ENCODE measurements around the gene ANKRD13C. TPM values are rescaled to one million over a fixed set of nuclear protein-coding genes. Genes with fewer than 3 reads are reported as not detected.

ANKRD13C gene
- total and polyA plus RNA-seq, 4 donors, result 31.6 to 71.1 (median 39.4) TPM

DNA sequence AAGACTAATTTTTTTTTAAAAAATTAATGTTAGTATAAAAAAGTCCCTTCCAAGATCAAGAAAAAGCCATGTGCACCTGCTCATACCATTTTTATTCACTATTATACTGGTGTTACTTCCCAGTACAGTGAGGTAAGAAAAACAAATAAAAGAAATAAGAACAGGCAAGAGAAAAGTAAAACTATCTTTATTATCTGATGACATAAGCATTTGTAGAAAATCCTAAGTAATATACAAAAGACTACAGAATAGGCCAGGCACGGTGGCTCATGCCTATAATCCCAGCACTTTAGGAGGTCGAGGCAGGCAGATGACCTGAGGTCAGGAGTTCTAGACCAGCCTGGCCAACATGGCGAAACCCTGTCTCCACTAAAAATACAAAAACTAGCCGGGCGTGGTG, 68.1 kb downstream of the ANKRD13C start:
- no peak overlapping the region for H3K4me3 ChIP-seq (ENCODE audit: low read depth, low read length)
- no peak overlapping the region for H3K27ac ChIP-seq (ENCODE audit: low read depth, low read length)
- DNase-seq (ENCODE audit: low read depth in 4 of 6, low spot score in 6 of 6), result no peak
- no peaks in the 10 kb centered on the region for H3K9me3 ChIP-seq (ENCODE audit: control insufficient read depth, insufficient read depth, low read length)
- H3K4me1 ChIP-seq (ENCODE audit: control insufficient read depth, insufficient read depth, low read length), result no peaks in the 10 kb centered on the region
- H3K36me3 ChIP-seq (ENCODE audit: control insufficient read depth, insufficient read depth, low read length), result peaks cover 9% of the 10 kb centered on the region
- H3K27me3 ChIP-seq (ENCODE audit: control insufficient read depth, insufficient read depth, low read length), result no peaks in the 10 kb centered on the region
- 100% methylated on average over 2 of the region's 5 CpGs for WGBS (ENCODE audit: insufficient coverage)

DNA sequence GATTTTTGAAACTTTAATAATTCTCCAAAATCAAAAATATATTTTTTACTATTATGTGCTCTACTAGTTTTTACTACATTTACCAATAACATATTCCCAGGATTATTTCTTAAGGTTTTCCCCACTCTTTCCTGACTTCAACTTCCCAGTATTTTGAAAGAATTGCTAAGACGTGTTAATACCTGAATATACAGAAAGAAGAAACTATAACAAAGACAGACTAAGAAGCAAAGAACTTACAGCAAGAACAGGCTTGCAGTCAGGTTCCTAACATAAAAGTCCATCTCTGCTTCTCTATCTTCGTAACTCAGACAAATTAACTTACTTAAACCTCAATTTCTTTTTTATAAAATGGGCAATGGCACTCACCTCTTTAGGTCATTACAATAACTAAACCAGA, 70.2 kb downstream of the ANKRD13C start:
- H3K4me1 ChIP-seq (ENCODE audit: control insufficient read depth, insufficient read depth, low read length), result no peaks in the 10 kb centered on the region

DNA sequence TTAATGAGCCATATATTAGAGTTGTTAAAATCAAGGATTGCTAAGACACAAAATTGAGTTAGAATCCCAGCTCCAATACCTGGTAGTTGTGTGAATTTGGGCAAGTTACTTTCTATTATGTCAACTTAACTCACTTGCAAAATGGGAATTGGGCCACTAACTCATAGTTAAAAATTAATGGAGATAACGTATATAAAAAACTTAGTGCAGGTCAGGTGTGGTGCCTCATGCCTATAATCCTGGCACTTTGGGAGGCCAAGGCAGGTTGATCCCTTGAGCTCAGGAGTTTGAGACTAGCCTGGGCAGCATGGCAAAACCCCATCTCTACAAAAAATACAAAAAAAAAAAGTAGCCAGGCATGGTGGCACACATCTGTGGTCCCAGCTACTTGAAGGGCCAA, 75.8 kb downstream of the ANKRD13C start:
- H3K4me3 ChIP-seq (ENCODE audit: low read depth, low read length), result no peak overlapping the region

More for the DNA sequence above, 70.2 kb downstream of the ANKRD13C start:
- no peaks in the 10 kb centered on the region for H3K9me3 ChIP-seq (ENCODE audit: control insufficient read depth, insufficient read depth, low read length)
- H3K27ac ChIP-seq (ENCODE audit: low read depth, low read length), result no peak overlapping the region
- no peak for DNase-seq (ENCODE audit: low read depth in 4 of 6, low spot score in 6 of 6)
- H3K27me3 ChIP-seq (ENCODE audit: control insufficient read depth, insufficient read depth, low read length), result no peaks in the 10 kb centered on the region
- whole genome bisulfite sequencing (ENCODE audit: insufficient coverage), result no CpG with 5 or more reads among the region's 2 CpGs
- H3K36me3 ChIP-seq (ENCODE audit: control insufficient read depth, insufficient read depth, low read length), result no peaks in the 10 kb centered on the region
- no peak overlapping the region for H3K4me3 ChIP-seq (ENCODE audit: low read depth, low read length)

DNA sequence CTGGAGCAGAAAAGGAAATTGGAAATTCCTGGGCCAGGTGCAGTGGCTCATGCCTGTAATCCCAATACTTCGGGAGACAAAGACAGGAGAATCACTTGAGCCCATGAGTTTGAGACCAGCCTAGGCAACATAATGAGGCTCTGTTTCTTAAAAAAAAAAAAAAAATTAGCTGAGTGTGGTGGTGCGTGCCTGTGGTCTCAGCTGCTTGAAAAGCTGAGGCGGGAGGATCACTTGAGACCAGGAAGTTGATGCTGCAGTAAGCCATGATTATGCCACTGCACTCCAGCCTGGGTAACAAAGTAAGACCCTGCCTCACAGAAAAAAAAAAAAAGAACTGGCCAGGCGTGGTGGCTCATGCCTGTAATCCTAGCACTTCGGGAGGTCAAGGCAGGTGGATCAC, 76.6 kb downstream of the ANKRD13C start:
- Histone ChIP-seq H3K4me3 (ENCODE audit: low read depth, low read length) (no peak overlapping the region), H3K4me1 (ENCODE audit: control insufficient read depth, insufficient read depth, low read length) (no peaks in the 10 kb centered on the region), H3K27me3 (ENCODE audit: control insufficient read depth, insufficient read depth, low read length) (no peaks in the 10 kb centered on the region), H3K36me3 (ENCODE audit: control insufficient read depth, insufficient read depth, low read length) (peaks cover 9% of the 10 kb centered on the region), H3K27ac (ENCODE audit: low read depth, low read length) (no peak overlapping the region), H3K9me3 (ENCODE audit: control insufficient read depth, insufficient read depth, low read length) (no peaks in the 10 kb centered on the region)
- 94% methylated on average over 3 of the region's 5 CpGs for WGBS (ENCODE audit: insufficient coverage)
- DNase-seq (ENCODE audit: low read depth in 4 of 6, low spot score in 6 of 6), result no peak

More for the DNA sequence above, 75.8 kb downstream of the ANKRD13C start:
- H3K9me3 ChIP-seq (ENCODE audit: control insufficient read depth, insufficient read depth, low read length), result no peaks in the 10 kb centered on the region
- H3K27me3 ChIP-seq (ENCODE audit: control insufficient read depth, insufficient read depth, low read length), result no peaks in the 10 kb centered on the region
- no peak for DNase-seq (ENCODE audit: low read depth in 4 of 6, low spot score in 6 of 6)
- H3K36me3 ChIP-seq (ENCODE audit: control insufficient read depth, insufficient read depth, low read length), result peaks cover 9% of the 10 kb centered on the region
- no peaks in the 10 kb centered on the region for H3K4me1 ChIP-seq (ENCODE audit: control insufficient read depth, insufficient read depth, low read length)
- no CpG with 5 or more reads among the region's 1 CpG for WGBS (ENCODE audit: insufficient coverage)
- H3K27ac ChIP-seq (ENCODE audit: low read depth, low read length), result no peak overlapping the region

GRCh38 chr1:70265946-70266345, 88.6 kb downstream of the ANKRD13C start:
- Histone ChIP-seq H3K27ac (ENCODE audit: low read depth, low read length) (no peak overlapping the region), H3K9me3 (ENCODE audit: control insufficient read depth, insufficient read depth, low read length) (no peaks in the 10 kb centered on the region), H3K36me3 (ENCODE audit: control insufficient read depth, insufficient read depth, low read length) (peaks cover 8% of the 10 kb centered on the region), H3K4me1 (ENCODE audit: control insufficient read depth, insufficient read depth, low read length) (no peaks in the 10 kb centered on the region), H3K4me3 (ENCODE audit: low read depth, low read length) (no peak overlapping the region), H3K27me3 (ENCODE audit: control insufficient read depth, insufficient read depth, low read length) (no peaks in the 10 kb centered on the region)
- no peak for DNase-seq (ENCODE audit: low read depth in 4 of 6, low spot score in 6 of 6)
- WGBS (ENCODE audit: insufficient coverage), result no CpG with 5 or more reads among the region's 1 CpG

- WGBS (ENCODE audit: insufficient coverage), result 92% methylated on average over 7 of the region's 7 CpGs
- H3K27me3 ChIP-seq (ENCODE audit: control insufficient read depth, insufficient read depth, low read length), result no peaks in the 10 kb centered on the region
- no peaks in the 10 kb centered on the region for H3K9me3 ChIP-seq (ENCODE audit: control insufficient read depth, insufficient read depth, low read length)
- H3K36me3 ChIP-seq (ENCODE audit: control insufficient read depth, insufficient read depth, low read length), result peaks cover 8% of the 10 kb centered on the region
- H3K4me3 ChIP-seq (ENCODE audit: low read depth, low read length), result no peak overlapping the region
- H3K4me1 ChIP-seq (ENCODE audit: control insufficient read depth, insufficient read depth, low read length), result no peaks in the 10 kb centered on the region
- no peak overlapping the region for H3K27ac ChIP-seq (ENCODE audit: low read depth, low read length)
- no peak for DNase-seq (ENCODE audit: low read depth in 4 of 6, low spot score in 6 of 6)
Measured at GRCh38 chr1:70264839-70265238, 89.7 kb downstream of the ANKRD13C start.

- H3K4me3 ChIP-seq (ENCODE audit: low read depth, low read length), result no peak overlapping the region
- no peaks in the 10 kb centered on the region for H3K9me3 ChIP-seq (ENCODE audit: control insufficient read depth, insufficient read depth, low read length)
- no peaks in the 10 kb centered on the region for H3K27me3 ChIP-seq (ENCODE audit: control insufficient read depth, insufficient read depth, low read length)
- H3K27ac ChIP-seq (ENCODE audit: low read depth, low read length), result no peak overlapping the region
- H3K4me1 ChIP-seq (ENCODE audit: control insufficient read depth, insufficient read depth, low read length), result no peaks in the 10 kb centered on the region
- H3K36me3 ChIP-seq (ENCODE audit: control insufficient read depth, insufficient read depth, low read length), result no peaks in the 10 kb centered on the region
- no peak for DNase-seq (ENCODE audit: low read depth in 4 of 6, low spot score in 6 of 6)
- WGBS (ENCODE audit: insufficient coverage), result 100% methylated on average over 1 of the region's 1 CpG
Measured at GRCh38 chr1:70256664-70257063, 97.9 kb downstream of the ANKRD13C start.

DNA sequence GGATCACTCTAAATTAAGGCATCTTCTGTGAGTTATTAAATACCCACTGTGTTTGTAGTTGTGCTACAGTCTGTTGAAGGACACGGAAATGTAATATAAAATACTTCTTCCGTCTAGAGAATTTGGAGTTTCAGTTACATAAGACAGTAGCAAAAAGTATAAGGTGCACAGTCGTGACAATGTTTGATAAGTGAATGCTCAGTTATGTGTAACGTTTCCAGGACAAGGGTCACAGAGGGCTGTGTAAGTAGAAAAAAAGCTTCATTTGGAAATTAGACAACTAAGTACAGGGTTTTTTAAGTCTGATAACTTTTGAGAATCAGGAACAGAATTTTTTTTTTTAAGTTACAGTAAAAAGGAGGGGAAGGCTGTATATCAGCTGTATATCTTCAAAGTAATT, 105.8 kb downstream of the ANKRD13C start:
- Histone ChIP-seq H3K4me3 (ENCODE audit: low read depth, low read length) (no peak overlapping the region), H3K27me3 (ENCODE audit: control insufficient read depth, insufficient read depth, low read length) (no peaks in the 10 kb centered on the region), H3K9me3 (ENCODE audit: control insufficient read depth, insufficient read depth, low read length) (no peaks in the 10 kb centered on the region), H3K4me1 (ENCODE audit: control insufficient read depth, insufficient read depth, low read length) (no peaks in the 10 kb centered on the region), H3K36me3 (ENCODE audit: control insufficient read depth, insufficient read depth, low read length) (peaks cover 16% of the 10 kb centered on the region), H3K27ac (ENCODE audit: low read depth, low read length) (no peak overlapping the region)
- DNase-seq (ENCODE audit: low read depth in 4 of 6, low spot score in 6 of 6), result no peak
- WGBS (ENCODE audit: insufficient coverage), result 92% methylated on average over 4 of the region's 4 CpGs

- Histone ChIP-seq H3K4me3 (ENCODE audit: low read depth, low read length) (no peak overlapping the region), H3K4me1 (ENCODE audit: control insufficient read depth, insufficient read depth, low read length) (no peaks in the 10 kb centered on the region), H3K36me3 (ENCODE audit: control insufficient read depth, insufficient read depth, low read length) (peaks cover 22% of the 10 kb centered on the region), H3K27me3 (ENCODE audit: control insufficient read depth, insufficient read depth, low read length) (no peaks in the 10 kb centered on the region), H3K27ac (ENCODE audit: low read depth, low read length) (no peak overlapping the region), H3K9me3 (ENCODE audit: control insufficient read depth, insufficient read depth, low read length) (no peaks in the 10 kb centered on the region)
- no peak for DNase-seq (ENCODE audit: low read depth in 4 of 6, low spot score in 6 of 6)
Measured at GRCh38 chr1:70247768-70248167, 106.8 kb downstream of the ANKRD13C start.

DNA sequence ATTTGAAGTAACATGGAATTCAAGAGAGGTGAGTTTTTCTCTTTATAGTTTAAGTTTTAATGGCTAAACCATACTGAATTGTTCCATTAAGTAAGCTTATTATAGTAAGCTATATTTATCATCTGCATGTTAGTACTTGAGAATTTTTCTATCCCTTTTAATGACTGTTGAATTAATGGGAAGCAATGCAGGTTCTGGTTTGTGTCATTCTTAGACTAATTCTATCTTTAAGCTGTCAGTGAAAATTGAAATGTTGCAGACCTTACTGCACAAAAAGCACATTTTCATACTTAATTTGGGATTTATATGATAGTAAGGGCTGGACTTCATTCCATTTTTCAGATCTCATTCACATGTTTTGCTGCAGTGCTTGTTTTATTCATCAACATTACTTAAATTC, 107.4 kb downstream of the ANKRD13C start:
- Histone ChIP-seq H3K9me3 (ENCODE audit: control insufficient read depth, insufficient read depth, low read length) (no peaks in the 10 kb centered on the region), H3K4me3 (ENCODE audit: low read depth, low read length) (no peak overlapping the region), H3K27ac (ENCODE audit: low read depth, low read length) (no peak overlapping the region), H3K27me3 (ENCODE audit: control insufficient read depth, insufficient read depth, low read length) (no peaks in the 10 kb centered on the region), H3K4me1 (ENCODE audit: control insufficient read depth, insufficient read depth, low read length) (no peaks in the 10 kb centered on the region), H3K36me3 (ENCODE audit: control insufficient read depth, insufficient read depth, low read length) (peaks cover 26% of the 10 kb centered on the region)
- DNase-seq (ENCODE audit: low read depth in 4 of 6, low spot score in 6 of 6), result no peak
